Ascending aorta (tissue), 2 donors: Measurements from ENCODE around the gene GNG8. TPM values are rescaled to one million over a fixed set of nuclear protein-coding genes. Genes with fewer than 3 reads are reported as not detected.

Experiments
- DNase-seq, 2 donors: peaks; one replicate each; pipeline ENCODE4 v3.0.0-alpha.2; 2019; ENCODE audit warnings: low spot score in 2 of 2
- H3K27ac ChIP-seq, 2 donors: fragments of 200-600 bp; sonication (generic); one replicate each; pipeline ENCODE4 v1.5.1; 2016 to 2017; ENCODE audit warnings: mild to moderate bottlenecking in 1 of 2
- H3K27me3 ChIP-seq: fragments of 200-600 bp; sonication (generic); one replicate; pipeline ENCODE4 v1.5.1; 2017
- H3K36me3 ChIP-seq, 2 donors: fragments of 200-600 bp; sonication (generic); one replicate each; pipeline ENCODE4 v1.5.1; 2016
- H3K4me1 ChIP-seq, 2 donors: fragments of 200-600 bp; sonication (generic); one replicate each; pipeline ENCODE4 v1.5.1; 2016 to 2017; ENCODE audit warnings: mild to moderate bottlenecking in 1 of 2
- H3K4me3 ChIP-seq, 2 donors: fragments of 200-600 bp; sonication (generic); one replicate each; pipeline ENCODE4 v1.5.1; 2016 to 2017; ENCODE audit warnings: mild to moderate bottlenecking in 1 of 2
- H3K9me3 ChIP-seq, 2 donors: fragments of 200-600 bp; sonication (generic); one replicate each; pipeline ENCODE4 v1.5.1; 2016
- CTCF ChIP-seq, 3 experiments: fragments of 200-600 bp in 2 of 3; fragments of 450-650 bp in 1 of 3; sonication (generic) in 2 of 3; IDR thresholded peaks; one replicate each; pipeline ENCODE4 v1.5.1; 2016 to 2019; ENCODE audit warnings: antibody characterized with exemption in 3 of 3, mild to moderate bottlenecking in 1 of 3, moderate library complexity in 1 of 3
- intact Hi-C: fragments of 100-400 bp; cut with DNase I; formaldehyde crosslinking; loops from one replicate; pipeline ENCODE4 v1.15.1; 2023
- total RNA-seq: library from RNA; depleted of rRNA; stranded (reverse); fragments of >200 nt; gene quantifications from one replicate; pipeline ENCODE4 v1.1.0, GENCODE V29; 2016

Gene GNG8
- total RNA-seq, 1 donor from 2014 or later, result not detected

DNA sequence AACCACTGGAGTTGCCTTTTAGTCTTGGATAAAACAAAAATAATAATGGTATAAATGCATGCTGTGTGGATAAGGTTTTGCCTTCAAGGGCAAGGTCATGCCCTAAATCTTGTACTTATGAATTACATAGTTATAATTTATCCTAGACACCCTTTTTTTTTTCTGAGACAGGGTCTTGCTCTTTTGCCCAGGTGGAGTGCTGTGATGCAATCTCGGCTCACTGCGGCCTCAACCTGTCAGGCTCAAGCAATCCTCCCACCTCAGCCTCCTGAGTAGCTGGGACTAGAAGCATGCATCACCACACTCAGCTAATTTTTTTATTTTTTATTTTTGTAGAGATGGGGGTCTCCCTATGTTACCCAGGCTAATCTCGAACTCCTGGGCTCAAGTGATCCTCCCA lies 32.7 kb upstream of the GNG8 start:
- Histone ChIP-seq H3K36me3 (peaks cover 5 to 9% of the 10 kb centered on the region in 2 donors), H3K9me3 (no peaks in the 10 kb centered on the region), H3K4me1 (no peaks in the 10 kb centered on the region), H3K27me3 (no peaks in the 10 kb centered on the region), H3K4me3 (no peak overlapping the region), H3K27ac (no peak overlapping the region)
- intact Hi-C loops, result no loop called here
- no peak for DNase-seq
- TF ChIP-seq CTCF (IDR thresholded peaks at IDR 0.05), result no peak

- H3K27ac ChIP-seq, result no peak overlapping the region
- no peak overlapping the region for H3K4me3 ChIP-seq
- intact Hi-C loops, result no loop called here
- H3K27me3 ChIP-seq, result no peaks in the 10 kb centered on the region
- H3K4me1 ChIP-seq, result peaks cover 4% of the 10 kb centered on the region in 2 donors
- H3K9me3 ChIP-seq, result no peaks in the 10 kb centered on the region
- no peak for DNase-seq
- no peaks in the 10 kb centered on the region for H3K36me3 ChIP-seq
- TF ChIP-seq CTCF (IDR thresholded peaks at IDR 0.05), result no peak
Observed at GRCh38 chr19:46665072-46665471, 29.1 kb upstream of the GNG8 start.

GRCh38 chr19:46661735-46662592 lies 26.0 kb upstream of the GNG8 start:
- intact Hi-C loops, result loop anchor here (1.0 kb wide), 4 partner anchors 48 to 595 kb away; partner anchors contain the start of gene CALM3
- peak; percentile 60 to 91 for DNase-seq
- Histone ChIP-seq H3K9me3 (no peaks in the 10 kb centered on the region), H3K4me3 (peak overlapping the region; percentile 34 to 70), H3K27ac (peak overlapping the region; percentile 62 to 85), H3K4me1 (peaks cover 4 to 10% of the 10 kb centered on the region in 2 donors), H3K36me3 (peaks cover under 1 to 3% of the 10 kb centered on the region in 2 donors), H3K27me3 (no peaks in the 10 kb centered on the region)
- peak; percentile 90 to 96 (median 96) for TF ChIP-seq CTCF (IDR thresholded peaks at IDR 0.05)

DNA sequence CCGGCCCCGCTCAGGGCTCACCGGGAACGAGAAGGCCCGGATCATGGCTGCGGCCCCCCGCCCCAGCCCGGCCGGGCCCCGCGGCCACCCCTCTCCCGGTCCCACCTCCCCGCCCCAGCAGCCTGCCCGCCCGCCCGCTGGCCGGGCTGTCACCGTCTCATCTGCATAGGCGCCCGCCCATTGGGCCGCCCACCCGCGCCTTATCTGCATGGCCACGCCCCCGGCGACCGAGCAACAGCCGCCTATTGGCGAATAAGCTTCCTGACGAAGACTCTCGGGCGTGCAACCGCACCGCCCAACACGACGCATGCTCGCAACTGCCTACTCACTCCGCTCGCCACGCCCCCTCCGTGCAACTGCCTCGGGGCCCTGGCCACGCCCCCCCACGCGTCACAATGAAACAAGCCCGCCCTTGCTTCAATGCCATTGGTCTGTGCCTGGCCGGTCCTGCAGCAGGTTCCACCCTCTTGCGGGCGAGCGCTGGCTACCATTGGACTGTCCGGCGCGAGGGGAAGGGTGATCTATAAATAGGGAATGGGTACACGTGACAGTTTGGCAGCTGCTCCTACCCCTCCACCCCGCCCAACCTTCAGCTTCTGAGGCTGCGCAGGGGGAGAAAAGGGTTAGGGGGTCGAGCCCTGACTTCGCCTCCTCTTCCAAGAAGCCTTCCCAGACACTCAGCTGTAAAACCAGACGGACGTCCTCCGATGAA lies 25.2 kb upstream of the GNG8 start, which contains the start of gene DACT3:
Gene DACT3, minus strand, starts transcription at position 163 of the 712 bp plus-strand sequence. Its CDS starts 118 bp downstream, at position 45.
- Histone ChIP-seq H3K4me3 (peak within 1 kb of the TSS; percentile 70 to 96), H3K27ac (peak within 1 kb of the TSS; percentile 87 to 96), H3K9me3 (no peaks in the 10 kb centered on the region), H3K4me1 (peaks cover 6 to 13% of the 10 kb centered on the region in 2 donors), H3K27me3 (no peaks in the 10 kb centered on the region), H3K36me3 (peaks cover 4 to 9% of the 10 kb centered on the region in 2 donors)
- no peak for TF ChIP-seq CTCF (IDR thresholded peaks at IDR 0.05)
- intact Hi-C loops, result loop anchor here (1.0 kb wide), 2 partner anchors 60 to 596 kb away; partner anchors contain the start of gene CALM3
- peak; percentile 100 for DNase-seq

- TF ChIP-seq CTCF (IDR thresholded peaks at IDR 0.05), result peak in 1 of 3 experiments; percentile 4
- no peaks in the 10 kb centered on the region for H3K27me3 ChIP-seq
- H3K9me3 ChIP-seq, result no peaks in the 10 kb centered on the region
- H3K4me1 ChIP-seq, result peaks cover 9 to 15% of the 10 kb centered on the region in 2 donors
- intact Hi-C loops, result loop anchor here (1.0 kb wide), 2 partner anchors 59 to 597 kb away; partner anchors contain the start of gene CALM3
- peak in 1 of 2 donors; percentile 71 for DNase-seq
- peak overlapping the region; percentile 70 to 96 for H3K4me3 ChIP-seq
- peaks cover 4 to 10% of the 10 kb centered on the region in 2 donors for H3K36me3 ChIP-seq
- peak overlapping the region; percentile 87 to 96 for H3K27ac ChIP-seq
Observed at GRCh38 chr19:46660551-46661019, 24.6 kb upstream of the GNG8 start.
